ENCODE data around the gene FAM110C. TPM values are rescaled to one million over a fixed set of nuclear protein-coding genes. Genes with fewer than 3 reads are reported as not detected.

The FAM110C gene
- polyA plus RNA-seq, 1 of the 3 experiments (the other 2 are of a cell fraction) = not detected

DNA sequence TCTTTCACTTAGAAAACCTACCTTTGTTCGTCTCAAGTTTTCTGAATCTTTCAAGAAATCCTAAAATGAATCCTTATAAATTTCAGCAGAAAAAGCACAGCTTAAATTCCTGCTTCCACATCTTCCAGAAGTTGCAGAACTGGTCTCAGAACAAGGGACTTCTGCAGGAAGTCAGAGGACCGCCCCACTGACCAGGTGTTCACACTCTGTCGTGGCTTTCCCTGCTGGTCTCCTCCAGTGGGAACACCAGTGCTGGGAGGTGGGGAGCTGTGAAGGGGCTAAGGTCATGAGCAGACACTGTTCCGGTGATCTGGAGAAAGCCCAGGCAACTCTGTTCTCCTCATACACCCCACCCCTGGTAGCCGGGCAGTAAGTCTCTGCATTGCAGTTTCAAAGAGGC lies 3.5 kb downstream of the FAM110C start:
- no peaks in the 10 kb centered on the region for H3K9me3 ChIP-seq
- H3K27me3 ChIP-seq (ENCODE audit: insufficient read depth) = peaks cover 15% of the 10 kb centered on the region; the same call in 1 of the 2 replicates
- ChIA-PET POLR2A (no interaction called here), CTCF (no interaction called here)
- no peaks in the 10 kb centered on the region for H3K36me3 ChIP-seq (replicated peaks in 1 of 2; ENCODE audit: control insufficient read depth in 1 of 2, insufficient read depth in 2 of 2, low read length in 1 of 2)
- H3K4me3 ChIP-seq (ENCODE audit: low read depth in 2 of 2, low read length in 1 of 2) = no peak overlapping the region
- no peak overlapping the region for H2AFZ ChIP-seq (ENCODE audit: low read depth)
- H3F3A ChIP-seq (replicated peaks; ENCODE audit: insufficient read depth) = no peaks in the 10 kb centered on the region
- peaks cover 0 to 3% of the 10 kb centered on the region in 2 experiments; a peak in 1 of 4 replicates for H3K4me1 ChIP-seq (ENCODE audit: control insufficient read depth in 1 of 2, insufficient read depth in 2 of 2, low read depth in 1 of 2, low read length in 1 of 2)
- WGBS (ENCODE audit: low lambda C conversion rate) = 18% methylated on average over 5 of the region's 5 CpGs
- no peak overlapping the region for H3K27ac ChIP-seq (ENCODE audit: low read depth in 2 of 2, low read length in 1 of 2)
- no peak overlapping the region for H3K9ac ChIP-seq
- H3K4me2 ChIP-seq = no peak overlapping the region
- no peaks in the 10 kb centered on the region for H4K20me1 ChIP-seq (ENCODE audit: insufficient read depth)
- no peak for DNase-seq
- no peaks in the 10 kb centered on the region for H3K79me2 ChIP-seq (ENCODE audit: insufficient read depth)
- TF ChIP-seq SIN3A (IDR thresholded peaks at IDR 0.05; ENCODE audit: borderline replicate concordance, low read depth, low read length) = no peak
- H3K9me2 ChIP-seq = no peaks in the 10 kb centered on the region

DNA sequence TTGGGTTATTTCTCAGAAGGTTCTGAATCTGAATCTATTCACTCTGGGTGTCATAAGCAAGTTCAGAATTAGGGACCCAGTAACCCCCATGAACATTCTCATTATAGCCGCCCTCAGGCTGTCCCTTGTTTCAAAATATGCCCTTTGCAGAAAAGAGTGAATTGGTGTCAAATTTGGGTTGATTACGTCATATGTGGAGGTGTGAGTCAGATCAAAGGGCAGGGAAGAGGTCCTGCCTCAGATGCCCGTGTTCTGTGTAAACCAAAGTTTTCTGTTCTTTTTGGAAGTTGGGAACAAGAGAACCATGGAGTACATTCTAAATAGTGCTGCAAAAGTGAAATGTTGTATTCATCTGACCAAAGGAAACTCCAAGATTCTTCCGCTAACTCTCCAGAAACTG lies 5.8 kb downstream of the FAM110C start:
- Histone ChIP-seq H3K9me2 (no peaks in the 10 kb centered on the region), H3K9ac (no peak overlapping the region), H3K4me1 (ENCODE audit: control insufficient read depth in 1 of 2, insufficient read depth in 2 of 2, low read depth in 1 of 2, low read length in 1 of 2) (no peaks in the 10 kb centered on the region), H3K36me3 (replicated peaks in 1 of 2; ENCODE audit: control insufficient read depth in 1 of 2, insufficient read depth in 2 of 2, low read length in 1 of 2) (no peaks in the 10 kb centered on the region), H3K27ac (ENCODE audit: low read depth in 2 of 2, low read length in 1 of 2) (no peak overlapping the region), H3K4me2 (no peak overlapping the region), H3K27me3 (ENCODE audit: insufficient read depth) (peaks cover 4% of the 10 kb centered on the region; the same call in 1 of the 2 replicates), H3K4me3 (ENCODE audit: low read depth in 2 of 2, low read length in 1 of 2) (no peak overlapping the region), H2AFZ (ENCODE audit: low read depth) (no peak overlapping the region), H3F3A (replicated peaks; ENCODE audit: insufficient read depth) (no peaks in the 10 kb centered on the region), H3K79me2 (ENCODE audit: insufficient read depth) (no peaks in the 10 kb centered on the region), H3K9me3 (no peaks in the 10 kb centered on the region), H4K20me1 (ENCODE audit: insufficient read depth) (no peaks in the 10 kb centered on the region)
- WGBS (ENCODE audit: low lambda C conversion rate) = 18% methylated on average over 4 of the region's 4 CpGs
- CTCF ChIA-PET = no interaction called here
- POLR2A ChIA-PET = no interaction called here
- no peak for DNase-seq
- no peak for TF ChIP-seq JUND (IDR thresholded peaks at IDR 0.05)
- TF ChIP-seq GABPA (IDR thresholded peaks at IDR 0.05; ENCODE audit: low read depth) = no peak
- TF ChIP-seq MXI1 (IDR thresholded peaks at IDR 0.05; ENCODE audit: low read depth, low read length) = no peak
- TF ChIP-seq NRF1 (IDR thresholded peaks at IDR 0.05; ENCODE audit: low read depth, low read length) = no peak
- no peak for TF ChIP-seq REST (IDR thresholded peaks at IDR 0.05; ENCODE audit: low read depth, low read length)
- TF ChIP-seq YY1 (IDR thresholded peaks at IDR 0.05; ENCODE audit: low read depth) = no peak
- no peak for TF ChIP-seq RFX5 (IDR thresholded peaks at IDR 0.05; ENCODE audit: low read length)
- TF ChIP-seq TAF1 (IDR thresholded peaks at IDR 0.05; ENCODE audit: borderline replicate concordance, low read depth, low read length) = no peak
- TF ChIP-seq SMC3 (IDR thresholded peaks at IDR 0.05; ENCODE audit: low read depth, low read length) = no peak
- TF ChIP-seq ZBTB33 (IDR thresholded peaks at IDR 0.05; ENCODE audit: borderline replicate concordance, low read depth) = no peak
- TF ChIP-seq RCOR1 (IDR thresholded peaks at IDR 0.05; ENCODE audit: low read length) = no peak
- no peak for TF ChIP-seq CHD2 (IDR thresholded peaks at IDR 0.05; ENCODE audit: low read length, partially characterized antibody)
- TF ChIP-seq ELF1 (IDR thresholded peaks at IDR 0.05) = no peak
- TF ChIP-seq, protein P1, sequence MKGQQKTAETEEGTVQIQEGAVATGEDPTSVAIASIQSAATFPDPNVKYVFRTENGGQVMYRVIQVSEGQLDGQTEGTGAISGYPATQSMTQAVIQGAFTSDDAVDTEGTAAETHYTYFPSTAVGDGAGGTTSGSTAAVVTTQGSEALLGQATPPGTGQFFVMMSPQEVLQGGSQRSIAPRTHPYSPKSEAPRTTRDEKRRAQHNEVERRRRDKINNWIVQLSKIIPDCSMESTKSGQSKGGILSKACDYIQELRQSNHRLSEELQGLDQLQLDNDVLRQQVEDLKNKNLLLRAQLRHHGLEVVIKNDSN (IDR thresholded peaks at IDR 0.05; ENCODE audit: borderline replicate concordance, low read depth) = no peak
- no peak for TF ChIP-seq RAD21 (IDR thresholded peaks at IDR 0.05; ENCODE audit: low read length)

Measured in SK-N-SH (cell line).